Activated naive CD4-positive, alpha-beta T cell (primary cell): Measurements from ENCODE around the gene SLC41A3.
"Not testable (repeated sequence)": the region's sequence is repeated elsewhere in the genome, so short reads cannot be mapped to it uniquely, and the experiment has no call there.

Experiments used
- DNase-seq, 4 experiments: peaks; one replicate each; lab custom pipeline; 2025; lab: John Stamatoyannopoulos, UW

The SLC41A3 gene

DNA sequence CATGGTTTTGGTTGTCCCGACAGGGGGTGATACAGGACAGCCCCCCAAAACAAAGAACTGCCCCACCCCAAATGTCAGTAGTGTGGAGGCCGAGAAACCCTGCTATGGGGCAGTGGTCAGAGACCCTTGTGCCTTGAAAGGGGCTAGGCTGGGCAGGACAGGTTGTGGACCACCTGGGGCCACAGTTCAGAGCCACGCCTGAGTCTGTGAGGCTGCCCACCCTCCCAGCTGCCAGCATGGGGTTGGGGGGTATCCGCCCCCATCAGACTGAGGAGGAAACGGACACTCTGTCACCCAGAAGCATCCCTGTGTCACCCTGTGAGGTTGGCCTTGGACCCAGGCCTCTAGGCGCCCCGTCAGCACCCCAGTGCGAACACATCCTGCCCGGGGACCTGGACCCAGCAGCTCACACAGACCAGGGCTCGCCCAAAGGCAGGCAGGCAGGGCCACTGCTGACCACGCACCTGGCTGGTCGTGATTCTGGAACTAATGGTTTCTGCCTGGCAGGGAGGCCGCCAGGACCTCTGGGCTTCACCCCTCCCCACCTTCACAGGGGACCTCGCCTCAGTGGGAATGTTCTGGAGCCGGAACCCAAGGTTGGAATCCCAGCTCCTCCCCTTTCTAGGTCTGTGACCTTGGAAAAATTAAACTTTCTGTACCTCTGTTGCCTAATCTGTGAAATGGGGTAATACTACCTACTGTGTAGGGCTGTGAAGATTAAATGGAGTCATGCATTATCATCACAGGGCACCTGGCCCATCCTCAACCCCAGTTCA is 1.4 kb downstream of the SLC41A3 start:
- no peak for DNase-seq

DNA sequence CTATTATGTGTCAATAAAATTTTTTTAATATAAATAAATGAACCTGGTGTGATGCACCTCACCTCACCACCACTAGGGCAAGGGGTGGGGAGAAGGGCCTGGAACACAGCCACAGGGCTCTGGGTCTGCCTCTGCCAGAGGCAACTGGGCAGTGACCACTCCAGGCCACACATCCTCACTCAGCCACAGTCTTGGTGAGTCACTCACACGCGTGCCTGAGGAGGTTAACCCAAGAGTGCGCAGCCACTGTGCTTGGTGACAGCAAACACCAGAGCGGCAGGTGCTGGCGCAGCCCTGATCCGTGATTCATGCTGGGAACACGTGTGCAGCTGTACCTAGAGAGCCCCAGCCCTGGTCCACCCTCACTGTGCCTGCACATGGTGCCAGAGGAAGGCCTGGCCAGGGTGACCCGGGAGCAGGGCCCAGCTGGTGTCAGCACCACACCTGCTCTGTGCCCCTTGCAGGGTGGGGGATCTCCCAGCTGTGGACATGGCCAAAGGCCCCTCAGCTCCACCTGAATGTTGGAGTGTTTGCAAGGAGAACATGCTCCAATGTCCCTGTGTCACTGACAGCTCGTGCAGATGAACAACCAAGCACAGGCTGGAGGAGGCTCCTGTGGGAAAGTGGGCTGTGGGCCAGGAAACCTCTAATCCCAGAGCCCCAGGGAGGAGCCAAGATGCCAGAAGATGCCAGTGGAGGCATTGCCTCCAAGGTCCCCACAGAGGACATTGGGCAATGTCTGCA is 2.1 kb downstream of the SLC41A3 start:
- DNase-seq: no peak

DNA sequence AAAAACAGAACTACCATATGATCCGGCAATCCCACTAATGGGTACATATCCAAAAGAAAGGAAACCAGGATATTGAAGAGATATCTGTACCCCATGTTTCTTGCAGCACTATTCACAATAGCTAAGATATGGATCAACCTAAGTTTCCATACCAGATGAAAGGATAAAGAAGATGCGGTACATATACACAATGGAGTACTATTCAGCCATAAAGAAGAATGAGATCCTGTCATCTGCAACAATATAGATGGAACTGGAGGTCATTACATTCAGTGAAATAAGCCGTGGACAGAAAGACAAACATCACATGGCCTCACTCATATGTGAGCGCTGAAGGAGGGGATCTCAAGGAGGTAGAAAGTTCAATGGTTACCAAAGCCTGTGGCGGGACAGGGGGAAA is 3.0 kb downstream of the SLC41A3 start:
- no peak for DNase-seq

DNA sequence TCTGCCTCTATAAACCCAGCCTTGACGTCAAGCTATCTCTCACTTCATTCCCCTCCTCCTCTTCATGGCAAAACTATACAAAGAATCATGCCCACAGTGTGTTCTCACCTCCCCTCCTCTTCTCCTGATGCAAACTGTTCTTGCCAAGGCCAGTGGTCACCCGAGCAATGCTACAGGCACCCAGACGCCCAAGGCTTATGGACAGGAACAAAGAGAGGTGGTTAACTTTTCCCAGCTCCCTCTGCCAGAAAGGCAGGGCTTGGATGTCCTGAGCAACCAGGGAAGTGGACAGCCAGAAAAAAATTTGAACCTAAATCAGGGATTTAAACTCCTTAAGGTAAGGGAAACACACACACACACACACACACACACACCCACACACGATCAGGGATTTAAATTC is 5.1 kb downstream of the SLC41A3 start:
- DNase-seq: no peak

DNA sequence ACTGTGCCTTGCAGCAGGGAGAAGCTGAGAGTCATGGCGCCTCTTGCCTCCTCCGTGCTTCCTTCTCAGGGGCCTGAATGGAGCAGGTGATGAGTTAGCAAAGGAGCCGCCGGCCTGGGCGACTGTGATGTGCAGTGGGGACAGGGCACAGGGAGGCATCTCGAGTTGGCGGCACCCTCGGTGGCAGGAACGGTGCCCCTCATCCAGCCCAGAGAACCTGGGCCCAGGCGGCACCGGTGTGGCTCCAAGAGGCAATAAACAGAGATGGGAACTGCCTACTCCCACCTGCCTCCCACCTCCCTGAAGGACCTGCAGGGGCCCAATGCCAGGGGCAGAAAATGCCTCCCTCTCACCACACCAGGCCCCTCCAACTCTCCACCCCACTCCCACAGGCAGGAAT is 6.2 kb downstream of the SLC41A3 start:
- no peak for DNase-seq

DNA sequence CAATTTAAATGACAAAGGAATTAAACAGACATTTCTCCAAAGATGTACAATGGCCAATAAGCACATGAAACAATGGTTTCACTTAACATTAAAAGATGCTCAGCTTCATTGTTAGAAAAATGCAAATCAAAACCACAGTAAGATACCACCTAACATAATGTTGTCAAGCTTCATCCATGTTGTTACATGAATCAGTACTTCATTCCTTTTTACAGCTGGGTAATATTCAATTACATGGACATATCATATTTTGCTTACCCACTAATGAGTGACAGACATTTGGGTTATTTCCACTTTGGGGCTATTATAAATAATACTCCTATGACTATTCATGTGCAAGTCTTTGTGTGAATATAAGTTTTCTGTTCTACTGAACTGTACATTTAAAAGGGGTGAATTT is 7.8 kb downstream of the SLC41A3 start:
- DNase-seq: no peak

DNA sequence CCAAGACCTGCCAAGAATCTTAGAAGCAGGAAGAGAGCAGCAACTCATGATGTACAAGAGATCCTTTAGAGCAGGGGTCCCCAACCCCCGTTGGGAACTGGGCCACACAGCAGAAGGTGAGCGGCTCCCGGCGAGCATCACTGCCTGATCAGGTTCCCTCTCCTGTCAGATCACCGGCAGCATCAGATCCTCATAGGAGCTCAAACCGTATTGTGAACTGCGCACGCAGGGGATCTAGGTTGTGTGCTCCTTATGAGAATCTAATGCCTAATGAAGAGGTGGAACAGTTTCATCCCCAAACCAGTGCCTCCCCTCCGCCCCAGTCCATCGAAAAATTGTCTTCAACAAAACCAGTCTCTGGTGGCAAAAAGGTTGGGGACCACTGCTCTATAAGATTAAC is 13.8 kb downstream of the SLC41A3 start:
- no peak for DNase-seq

DNA sequence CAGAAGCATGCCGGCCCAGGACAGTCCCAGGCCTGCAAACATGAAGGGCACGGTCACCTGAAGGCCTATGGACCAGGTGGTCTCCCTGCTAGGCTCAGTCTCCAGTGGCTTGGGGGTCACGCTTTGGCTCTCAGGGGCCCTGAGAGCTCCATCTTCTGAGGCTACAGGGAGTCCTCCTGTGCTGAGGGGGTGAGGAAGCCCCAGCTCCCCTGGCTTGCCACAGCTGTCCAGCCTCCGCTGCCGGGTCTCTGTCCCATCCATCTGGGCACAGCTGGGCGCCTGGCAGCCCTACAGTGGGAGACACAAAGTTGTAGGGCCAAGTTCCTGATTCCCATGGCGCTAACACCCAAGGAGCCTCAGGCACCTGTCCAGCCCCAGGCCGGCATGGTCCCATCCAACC is 16.0 kb downstream of the SLC41A3 start:
- DNase-seq: no peak

DNA sequence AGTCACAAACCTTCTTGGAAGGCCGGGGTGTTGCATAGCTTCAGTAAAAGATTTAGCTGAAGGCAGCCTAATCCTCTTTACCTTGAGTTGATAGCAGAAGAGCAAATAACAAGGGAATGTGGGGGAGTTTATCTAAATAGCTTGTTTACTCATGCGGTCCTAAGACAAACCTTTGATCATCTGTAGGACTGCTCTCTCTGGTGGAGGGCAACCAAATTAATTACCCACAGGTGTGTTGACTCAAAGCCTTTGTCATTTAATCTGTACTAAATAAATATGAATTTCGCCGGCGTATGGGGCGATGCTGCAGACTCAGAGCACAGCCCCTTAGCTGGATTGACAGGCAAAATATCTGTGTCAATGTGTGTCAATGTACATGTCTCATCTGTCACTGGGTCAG is 17.2 kb downstream of the SLC41A3 start:
- DNase-seq: not testable (repeated sequence)

DNA sequence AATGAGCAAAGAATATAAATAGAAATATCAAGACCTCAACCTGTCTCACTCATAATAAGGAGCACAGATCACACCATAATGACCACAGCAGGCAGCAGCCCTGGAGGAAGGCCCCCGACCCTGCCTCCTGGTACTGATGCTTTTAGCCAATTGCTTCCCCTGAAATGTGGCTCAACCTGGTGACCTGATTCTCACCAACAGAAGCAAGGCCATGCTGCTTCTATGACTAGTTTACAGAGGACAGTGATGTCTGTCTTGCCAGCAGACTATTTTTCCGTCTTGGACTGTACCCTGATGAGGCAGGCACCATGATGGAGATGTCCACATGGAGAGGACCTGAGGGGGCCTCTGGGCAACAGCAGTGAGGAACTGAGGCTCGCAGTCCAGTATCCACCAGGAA is 18.0 kb downstream of the SLC41A3 start:
- DNase-seq: no peak

DNA sequence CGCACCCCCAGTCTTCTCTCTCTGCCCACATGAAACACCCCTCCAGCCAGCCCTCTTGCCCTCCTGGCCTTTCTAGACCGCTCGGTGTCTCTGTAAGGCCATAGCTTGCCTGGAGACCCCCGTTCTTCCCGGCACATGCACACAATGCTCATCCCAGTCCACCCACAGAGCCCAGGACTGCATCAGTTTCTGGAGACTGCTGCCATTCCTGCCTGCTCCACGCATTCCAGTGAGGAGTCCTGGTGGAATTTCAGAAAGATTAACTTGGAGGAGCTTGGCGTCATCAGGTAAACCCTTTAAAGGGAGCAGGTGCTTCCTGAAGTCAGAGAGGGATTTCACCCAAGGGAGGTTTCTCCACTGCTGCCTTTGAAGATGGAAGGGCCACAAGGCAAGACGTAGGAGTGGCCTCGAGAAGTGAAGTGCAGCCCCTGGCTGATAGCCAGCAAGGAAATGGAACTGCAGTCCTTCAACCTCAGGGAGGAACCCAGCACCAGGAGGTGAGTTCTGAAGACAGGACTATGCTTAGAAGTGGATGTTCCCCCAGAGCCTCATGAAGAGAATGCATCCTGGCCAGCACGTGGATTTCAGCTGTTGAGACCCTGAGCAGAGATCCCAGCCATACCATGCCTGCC is 19.2 kb downstream of the SLC41A3 start:
- no peak for DNase-seq

DNA sequence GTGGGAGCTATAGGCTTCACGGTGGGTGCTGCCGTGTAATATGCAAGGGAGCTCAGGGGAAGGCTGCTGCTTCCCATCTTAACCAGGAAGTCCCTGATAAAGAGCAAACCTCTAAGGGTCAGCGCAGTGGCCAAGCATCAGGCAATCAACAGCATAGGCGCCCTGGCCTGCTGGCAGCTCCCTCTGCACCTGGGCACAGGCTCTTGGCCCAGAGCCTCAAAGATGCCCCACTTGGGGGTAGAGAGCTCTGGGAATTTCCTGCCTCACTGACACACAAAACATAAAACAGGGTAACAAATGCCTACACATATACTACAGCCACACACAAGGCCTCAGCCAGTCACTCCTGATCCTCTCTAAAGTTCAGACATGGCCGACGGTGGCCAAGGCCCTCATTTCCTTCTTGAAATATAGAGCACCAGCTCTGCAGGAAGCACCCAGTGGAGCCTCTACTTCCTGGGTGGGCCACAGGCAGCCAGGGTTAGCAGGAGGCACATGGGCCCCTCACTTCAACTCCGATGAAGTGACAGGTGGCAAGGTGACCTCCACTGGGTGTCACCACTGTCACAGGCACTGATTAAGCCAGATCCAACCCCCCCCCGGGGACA is 20.5 kb downstream of the SLC41A3 start:
- no peak for DNase-seq

DNA sequence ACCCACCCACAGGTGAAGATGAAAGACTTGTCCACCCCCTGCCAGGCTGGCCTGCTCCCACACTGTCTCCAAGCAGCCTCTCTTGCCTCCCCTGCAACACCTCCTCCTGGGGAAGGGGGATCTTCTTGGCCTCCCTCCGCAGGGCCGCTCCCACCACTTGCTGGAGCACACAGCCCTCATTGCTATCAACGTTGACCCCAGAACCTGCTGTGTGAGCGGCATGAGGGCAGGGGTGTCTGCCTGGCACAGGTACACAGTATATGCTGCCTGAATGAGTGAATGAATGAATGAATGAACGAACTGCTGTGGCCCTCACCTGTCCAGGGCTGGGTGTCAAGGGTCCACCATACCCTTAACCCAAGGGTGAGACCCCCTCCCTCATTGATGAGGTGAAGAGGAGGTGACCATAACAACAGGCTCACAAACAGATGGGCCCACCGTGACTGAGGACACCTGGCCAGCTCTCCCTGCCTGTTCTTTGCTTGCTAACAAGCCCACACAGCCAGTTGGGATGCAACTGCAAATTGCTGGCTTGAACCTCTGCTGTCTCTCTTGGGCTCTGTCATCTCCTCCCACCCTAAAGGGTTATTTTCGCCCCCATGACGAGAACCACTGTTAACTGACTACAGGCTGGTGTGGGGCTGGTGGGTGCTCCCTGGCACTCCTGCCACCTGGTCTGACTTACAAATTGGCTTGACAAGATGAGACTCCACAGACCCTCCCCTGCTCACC is 22.5 kb downstream of the SLC41A3 start:
- no peak for DNase-seq

DNA sequence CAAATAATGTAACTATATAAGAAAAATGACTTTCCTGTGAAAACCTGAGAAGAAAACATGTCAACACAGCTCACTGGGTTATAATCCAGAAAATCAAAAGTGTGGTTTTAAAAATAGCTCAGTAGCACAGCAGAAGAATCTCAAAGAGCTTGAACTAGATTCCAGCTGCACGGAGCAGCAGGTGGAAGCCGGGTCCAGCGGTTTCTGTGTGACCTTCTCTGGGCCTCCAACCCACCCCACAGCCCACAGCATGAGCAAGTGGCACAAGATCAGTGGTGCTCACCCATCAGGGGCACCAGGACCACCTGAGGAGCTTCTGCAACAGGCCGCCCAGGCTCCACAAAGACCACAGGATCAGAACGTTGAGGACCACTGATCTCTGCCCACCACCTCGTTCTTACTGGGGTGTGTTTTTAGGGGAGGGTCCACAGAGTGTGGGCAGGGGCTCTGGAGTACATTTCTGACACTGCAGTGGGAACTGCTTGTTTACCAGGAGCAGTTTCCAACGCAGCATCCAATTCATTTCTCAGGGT is 23.2 kb downstream of the SLC41A3 start:
- DNase-seq: no peak

DNA sequence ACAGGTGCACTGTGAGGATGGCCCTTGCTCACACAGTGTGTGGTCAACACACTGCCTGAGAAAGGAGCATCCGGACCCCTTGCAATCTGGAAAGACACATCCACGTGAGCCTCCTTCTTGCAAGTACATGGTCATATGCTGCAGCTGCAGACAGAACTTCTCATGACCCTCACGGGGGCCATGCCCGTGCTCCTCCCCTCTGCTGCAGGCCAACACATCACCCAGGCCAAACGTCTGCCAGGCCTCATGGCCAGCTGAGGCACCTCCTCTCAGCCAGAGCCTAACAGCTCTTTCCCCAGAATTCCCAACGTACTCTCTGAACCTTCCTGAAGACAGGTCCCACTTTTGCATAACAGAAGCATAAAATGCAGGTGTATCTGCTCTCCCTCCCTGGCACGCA is 25.3 kb downstream of the SLC41A3 start:
- DNase-seq: no peak

DNA sequence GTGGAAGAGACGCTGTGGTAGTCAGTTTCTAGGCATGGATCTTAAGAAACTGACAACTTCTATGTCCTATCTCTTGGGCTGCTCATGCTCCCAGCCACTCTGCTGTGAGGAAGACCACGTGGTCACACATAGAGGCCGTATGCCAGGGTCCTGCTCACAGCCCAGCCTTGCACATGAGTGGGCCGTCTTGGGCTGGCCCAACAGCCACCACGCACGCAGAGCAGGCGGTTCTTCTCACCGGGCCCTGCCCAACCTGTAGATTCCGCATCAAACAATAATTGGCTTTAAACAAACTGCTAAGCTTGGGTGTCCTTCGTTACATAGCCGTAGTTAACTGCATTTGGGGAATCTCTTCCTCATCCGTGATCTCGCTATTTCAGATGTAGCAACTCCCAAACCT is 26.0 kb downstream of the SLC41A3 start:
- DNase-seq: no peak

DNA sequence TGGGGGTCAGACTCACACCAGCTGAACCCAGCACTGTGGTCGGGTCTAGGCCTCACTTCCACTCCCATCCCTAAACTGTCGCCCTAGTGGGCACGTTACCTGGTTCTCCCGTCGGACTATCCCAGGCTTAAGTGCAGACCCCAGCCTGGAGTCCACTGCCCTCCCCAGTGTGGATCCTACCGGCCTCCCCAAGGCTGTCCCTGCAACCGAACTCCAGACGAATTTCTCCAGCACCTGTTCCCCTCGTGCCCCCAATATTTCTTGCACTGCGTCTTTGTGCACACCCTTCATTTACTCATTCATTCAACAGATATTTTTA is 26.5 kb downstream of the SLC41A3 start:
- DNase-seq: no peak

DNA sequence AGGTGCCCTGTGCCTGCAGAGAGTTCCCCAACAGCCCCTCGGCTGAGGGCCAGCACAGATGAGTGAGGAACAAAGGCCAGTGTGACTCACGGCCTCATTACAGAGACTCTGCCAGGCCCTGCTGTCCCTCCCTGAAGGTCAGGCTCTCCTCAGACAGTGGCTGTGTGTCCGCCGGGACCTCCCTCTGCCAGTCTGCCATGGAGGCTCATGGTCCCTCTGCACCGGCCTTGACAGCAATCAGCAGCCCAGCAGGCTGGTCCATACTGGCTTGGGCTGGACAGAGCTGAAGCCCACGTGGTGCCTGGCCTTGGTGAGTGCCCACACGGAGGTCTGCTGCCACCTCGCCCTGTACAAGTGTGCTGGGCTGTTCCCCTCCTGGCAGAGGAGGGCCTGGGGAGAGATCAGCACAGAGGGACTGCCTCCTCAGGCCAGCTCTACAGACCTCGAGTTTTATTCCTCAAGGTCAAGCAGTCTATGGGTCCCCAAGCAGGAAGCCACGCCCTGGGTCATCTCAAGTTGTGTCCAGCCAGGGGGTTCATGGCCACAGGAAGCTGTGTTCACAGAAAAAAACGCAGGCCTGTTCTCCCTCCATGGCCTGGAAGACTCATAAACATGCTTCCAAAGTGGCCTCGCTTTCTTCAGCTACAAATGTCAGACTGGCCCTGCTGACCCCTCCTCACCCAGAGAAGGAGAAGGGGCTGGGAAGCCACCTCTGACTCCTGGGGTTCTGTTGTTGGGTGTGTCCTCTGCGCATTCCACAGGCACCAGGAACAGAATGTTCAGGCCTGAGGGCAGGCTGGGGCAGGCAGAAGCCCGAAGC is 27.0 kb downstream of the SLC41A3 start:
- DNase-seq: no peak

DNA sequence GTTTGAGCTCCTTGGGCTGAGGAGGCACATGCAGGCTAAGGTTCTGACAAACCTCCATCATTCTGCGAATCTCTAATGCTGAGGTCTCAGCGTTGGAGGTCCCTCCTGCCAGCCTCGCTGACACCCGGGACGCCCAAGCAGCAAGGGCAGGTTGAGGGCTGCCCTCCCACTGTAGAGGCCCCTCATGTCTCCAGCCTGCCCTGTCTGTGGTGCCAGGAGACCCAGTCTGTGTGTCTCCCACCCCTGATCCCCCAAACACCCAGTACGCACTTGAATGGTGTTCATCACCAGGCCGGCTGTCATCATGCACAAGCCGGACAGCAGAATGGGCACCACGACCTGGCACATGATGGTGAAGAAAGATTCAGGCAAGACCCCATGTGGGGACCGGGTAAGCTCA is 27.8 kb downstream of the SLC41A3 start:
- DNase-seq: no peak

DNA sequence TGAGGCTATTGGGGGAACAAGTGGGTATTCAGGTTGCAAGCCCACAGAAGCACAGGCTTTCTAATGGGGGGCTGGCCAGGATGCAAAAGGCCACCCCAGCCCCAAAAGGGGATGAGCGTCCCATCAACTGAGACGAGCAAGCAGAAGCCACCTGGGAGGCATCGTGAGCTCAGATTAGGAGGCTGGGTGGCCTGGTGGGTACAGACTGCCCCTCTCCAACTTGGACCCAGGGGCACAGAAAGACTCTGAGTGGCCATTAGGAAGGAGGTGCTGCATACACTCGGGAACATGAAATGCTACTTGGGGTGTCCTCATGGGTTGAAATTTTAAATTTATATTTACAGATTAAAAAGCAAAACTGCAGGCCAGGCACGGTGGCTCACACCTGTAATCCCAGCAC is 29.1 kb downstream of the SLC41A3 start:
- DNase-seq: no peak

DNA sequence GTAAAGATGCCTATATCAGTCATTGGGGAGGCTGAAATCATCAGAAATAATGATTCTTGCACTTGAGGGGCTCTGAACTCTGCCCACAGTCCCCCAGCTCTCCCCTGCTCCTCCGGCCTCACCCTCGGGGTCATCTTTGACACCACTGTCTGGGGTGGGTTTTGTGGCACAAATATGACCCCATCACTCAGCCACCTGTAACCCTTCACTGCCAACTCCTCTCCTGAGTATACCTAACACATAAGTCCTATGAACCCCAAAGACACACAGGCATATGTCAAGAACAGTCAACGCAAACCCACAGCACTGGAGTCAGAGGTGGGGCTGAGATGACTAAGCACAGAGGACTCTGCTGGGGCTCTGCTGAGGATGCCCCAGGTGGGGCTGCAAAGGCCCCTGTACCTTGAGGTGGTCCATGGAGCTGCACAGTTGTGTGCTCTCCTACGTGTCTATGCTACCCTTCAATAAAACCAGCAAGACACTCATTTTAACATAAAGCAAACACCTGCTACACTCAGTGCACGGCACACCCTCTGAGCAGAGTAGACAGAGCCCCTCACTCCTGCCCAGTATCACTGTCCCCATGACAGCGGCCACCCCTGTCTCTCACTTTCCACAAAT is 29.9 kb downstream of the SLC41A3 start:
- no peak for DNase-seq
